BE2C (cell line): ENCODE measurements around the gene TNS3.

Source experiments
- DNase-seq: peaks from one replicate; pipeline ENCODE4 v3.0.0-alpha.2; 2020
- H3K27me3 ChIP-seq: fragments of 250-450 bp; sonication (Bioruptor Pico); 2 replicates; pipeline ENCODE4 v1.5.1; 2020; ENCODE audit warnings: mild to moderate bottlenecking
- H3K36me3 ChIP-seq: fragments of 250-450 bp; sonication (Bioruptor Pico); 2 replicates; pipeline ENCODE4 v1.5.1; 2020; ENCODE audit warnings: mild to moderate bottlenecking
- H3K4me1 ChIP-seq: fragments of 250-450 bp; sonication (Bioruptor Pico); 2 replicates; pipeline ENCODE4 v1.5.1; 2020
- H3K4me3 ChIP-seq: 2 replicates; pipeline ENCODE4 v1.5.1; 2011; ENCODE audit warnings: low read depth, low read length
- H3K9me3 ChIP-seq: fragments of 250-450 bp; sonication (Bioruptor Pico); 2 replicates; pipeline ENCODE4 v1.5.1; 2020
- CTCF ChIP-seq: IDR thresholded peaks from 2 replicates; pipeline ENCODE4 v1.5.1; 2012; ENCODE audit warnings: mild to moderate bottlenecking, low read depth, low read length

Gene TNS3

DNA sequence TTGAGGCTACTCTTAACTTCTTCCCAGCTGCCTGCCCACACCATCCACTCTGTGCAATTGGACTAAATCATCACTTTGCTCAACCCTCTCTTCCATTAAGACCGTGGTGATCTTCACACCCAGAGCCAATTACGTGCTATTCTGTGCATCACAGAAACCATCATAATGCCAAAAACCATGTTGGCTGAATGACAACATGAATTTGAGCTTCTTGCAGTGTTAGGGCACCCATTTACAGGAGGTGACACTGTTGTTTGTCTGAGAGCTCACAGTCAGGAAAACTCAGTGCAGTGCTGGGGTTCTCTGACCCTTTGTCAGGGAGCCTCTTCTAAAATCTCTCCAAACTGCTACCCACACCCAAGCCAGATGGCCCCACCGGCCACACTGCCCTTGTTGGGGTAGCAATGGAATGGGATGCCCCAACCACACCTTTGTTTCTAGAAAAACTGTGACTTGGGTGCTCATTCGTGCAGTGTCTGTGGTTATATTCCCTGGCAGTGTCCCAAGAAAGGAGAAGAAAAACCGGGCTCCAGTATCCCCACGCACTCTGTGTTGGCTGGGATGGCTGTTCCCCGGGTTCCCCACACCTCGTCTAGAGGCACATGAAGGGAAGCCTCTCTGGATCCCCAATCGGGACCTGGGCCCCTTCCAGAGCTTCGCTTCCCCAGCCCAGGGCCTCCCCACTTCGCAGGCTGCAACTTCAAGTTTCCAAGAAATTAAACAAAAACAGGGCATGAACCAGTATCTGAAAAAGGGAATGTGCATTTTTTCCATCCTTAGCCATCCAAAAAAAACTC, 2.0 kb upstream of the TNS3 start:
- no peaks in the 10 kb centered on the region for H3K4me1 ChIP-seq

DNA sequence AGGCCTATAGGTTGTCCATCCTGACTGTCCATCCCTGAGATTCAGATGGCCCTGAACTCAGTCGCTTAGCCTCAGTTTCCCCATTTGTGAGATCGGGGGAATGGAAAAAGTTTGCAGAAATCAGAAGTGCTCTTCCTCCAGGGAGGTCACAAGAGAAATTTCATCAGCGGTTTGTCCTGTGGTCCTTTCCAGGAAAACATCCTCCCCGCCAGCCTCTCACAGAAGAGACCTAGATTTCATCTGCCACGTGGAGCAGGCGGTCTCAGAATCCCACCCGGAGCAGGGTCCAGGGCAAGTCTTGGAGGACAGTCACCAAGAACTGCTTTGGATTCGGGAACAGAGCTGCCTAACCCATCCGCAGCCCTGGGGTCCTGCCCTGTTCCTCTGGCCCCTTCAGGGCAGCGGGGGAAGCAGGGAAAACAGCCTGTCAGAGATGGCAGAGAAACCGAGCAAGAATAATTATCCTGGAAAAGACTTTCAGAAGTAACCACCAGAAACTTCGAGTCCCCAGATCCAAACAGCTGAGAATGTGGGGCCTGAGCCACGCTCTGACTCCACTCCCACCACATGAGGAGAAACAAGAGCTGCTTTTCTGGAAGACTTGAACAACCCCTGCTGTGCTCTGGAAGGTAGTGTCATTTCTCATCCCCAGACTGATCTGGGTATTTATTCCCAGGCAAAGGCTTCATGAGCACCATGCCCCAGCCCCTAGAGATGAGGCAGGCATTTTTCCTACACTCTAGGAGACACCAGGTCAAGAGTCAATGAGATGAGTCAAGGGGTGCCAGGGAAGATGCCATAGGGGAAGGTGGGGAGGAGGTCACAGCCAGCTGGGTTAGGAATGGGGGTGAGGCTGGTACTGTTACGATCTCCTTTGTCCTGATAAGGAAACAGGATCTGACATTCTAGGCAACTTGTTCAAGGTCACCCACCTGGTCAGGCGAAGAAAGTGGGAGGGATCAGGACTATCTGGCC, 1.1 kb upstream of the TNS3 start:
- TF ChIP-seq CTCF, result no peak
- Histone ChIP-seq H3K4me1 (no peaks in the 10 kb centered on the region), H3K36me3 (no peaks in the 10 kb centered on the region), H3K4me3 (no peak overlapping the region), H3K27me3 (peaks cover 20% of the 10 kb centered on the region), H3K9me3 (no peaks in the 10 kb centered on the region)
- DNase-seq, result no peak

More for the DNA sequence above, 2.0 kb upstream of the TNS3 start:
- DNase-seq, result no peak
- Histone ChIP-seq H3K4me3 (no peak overlapping the region), H3K36me3 (no peaks in the 10 kb centered on the region), H3K27me3 (peaks cover 20% of the 10 kb centered on the region), H3K9me3 (no peaks in the 10 kb centered on the region)
- no peak for TF ChIP-seq CTCF

GRCh38 chr7:47581438-47581803, 490 bp downstream of the TNS3 start:
- Histone ChIP-seq H3K4me1 (peaks cover 6% of the 10 kb centered on the region), H3K27me3 (peaks cover 20% of the 10 kb centered on the region), H3K36me3 (no peaks in the 10 kb centered on the region), H3K9me3 (no peaks in the 10 kb centered on the region), H3K4me3 (peak overlapping the region; percentile 57)
- TF ChIP-seq CTCF, result no peak
- DNase-seq, result peak; percentile 21

DNA sequence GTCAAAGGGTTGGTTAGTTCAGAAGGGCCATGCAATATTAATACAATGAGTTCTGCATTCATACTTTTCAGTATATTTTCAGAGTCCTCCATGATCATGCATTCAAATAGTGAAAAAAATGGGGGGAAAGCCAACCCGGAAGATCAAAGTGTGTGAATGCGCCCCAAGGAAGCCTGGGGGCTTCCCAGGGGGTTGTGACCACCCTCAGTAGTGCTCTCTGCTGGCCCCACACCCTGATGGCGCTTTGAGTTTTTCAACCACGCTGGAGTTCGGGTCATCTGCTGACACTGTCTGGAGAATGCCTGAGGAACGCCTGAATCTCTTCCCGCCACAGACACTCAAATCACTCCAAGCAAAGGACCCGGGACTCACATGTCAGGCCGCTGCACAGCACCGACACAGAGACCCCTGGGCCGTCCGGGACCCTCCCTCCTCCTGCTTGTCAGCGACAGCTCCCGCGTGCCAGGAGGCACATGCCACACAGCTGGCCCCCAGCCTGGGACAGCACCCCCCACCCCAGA, 1.0 kb downstream of the TNS3 start:
- Histone ChIP-seq H3K9me3 (no peaks in the 10 kb centered on the region), H3K4me1 (peaks cover 10% of the 10 kb centered on the region), H3K4me3 (peak overlapping the region; percentile 57), H3K27me3 (peaks cover 20% of the 10 kb centered on the region), H3K36me3 (no peaks in the 10 kb centered on the region)
- TF ChIP-seq CTCF, result no peak; the same call in 1 of the 2 replicates
- DNase-seq, result no peak

GRCh38 chr7:47580175-47580706, 1.7 kb downstream of the TNS3 start:
- TF ChIP-seq CTCF, result no peak
- H3K9me3 ChIP-seq, result no peaks in the 10 kb centered on the region
- H3K4me1 ChIP-seq, result peaks cover 10% of the 10 kb centered on the region
- no peak overlapping the region for H3K4me3 ChIP-seq
- no peaks in the 10 kb centered on the region for H3K36me3 ChIP-seq
- peaks cover 20% of the 10 kb centered on the region for H3K27me3 ChIP-seq
- no peak for DNase-seq
